ENCODE results near the gene TNPO3.

Gene TNPO3

GRCh38 chr7:128904381-128905197, 150.3 kb downstream of the TNPO3 start:
- no peak for DNase-seq
